ENCODE measurements around the gene SARNP. TPM values are rescaled to one million over a fixed set of nuclear protein-coding genes. Genes with fewer than 3 reads are reported as not detected.

SARNP gene
- total and polyA plus RNA-seq, 4 donors = 19.1 to 34.2 (median 25.6) TPM

DNA sequence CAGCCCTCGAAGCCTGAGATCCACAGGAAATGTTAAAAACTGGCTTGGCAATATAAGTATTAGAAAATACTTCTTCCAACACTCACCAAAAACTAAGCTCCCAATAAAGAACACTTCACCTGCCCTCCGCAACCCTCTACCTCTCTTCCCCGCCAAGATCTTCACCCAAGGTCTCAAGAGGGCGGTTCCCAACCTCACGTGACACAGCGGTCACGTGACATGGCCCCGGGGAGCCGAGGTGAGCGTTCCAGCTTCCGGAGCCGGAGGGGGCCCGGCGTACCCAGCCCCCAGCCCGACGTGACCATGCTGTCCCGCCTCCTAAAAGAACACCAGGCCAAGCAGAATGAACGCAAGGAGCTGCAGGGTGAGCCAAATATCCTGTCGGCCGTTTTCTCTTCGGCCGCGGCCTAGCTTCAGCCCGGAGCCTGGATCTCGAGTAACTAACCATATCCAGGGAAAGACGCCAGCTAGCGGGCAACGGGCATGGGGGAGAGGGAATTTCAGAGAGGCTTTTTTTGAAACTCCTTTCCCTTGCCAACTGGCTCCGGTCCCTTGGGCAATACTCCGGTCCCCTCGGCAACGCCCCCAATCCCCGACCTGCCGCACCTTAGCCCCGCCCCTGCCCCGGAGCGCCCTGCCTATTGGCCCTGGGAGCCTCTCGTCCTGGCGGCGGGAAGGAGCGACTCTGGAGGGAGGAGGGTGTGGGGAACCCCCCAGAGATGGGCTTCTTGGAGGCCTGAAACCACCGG lies 101.5 kb downstream of the SARNP start, which contains the start of gene BLOC1S1:
BLOC1S1 (plus strand) TSS at position 214 of the 749 bp plus-strand sequence; CDS start at position 220, 6 bp downstream.
- no peak for TF ChIP-seq HNF4G (IDR thresholded peaks at IDR 0.05)
- TF ChIP-seq TAF1 (conservative IDR thresholded peaks at IDR 0.05) = no peak
- TF ChIP-seq GABPA (IDR thresholded peaks at IDR 0.05 in 1 of 2, conservative IDR thresholded peaks at IDR 0.05 in 1 of 2) = peak in 1 of 2 donors; percentile 78
- TF ChIP-seq YY1 (IDR thresholded peaks at IDR 0.05) = peak; percentile 86
- TF ChIP-seq RXRA (IDR thresholded peaks at IDR 0.05) = peak; percentile 62 to 66
- TF ChIP-seq, protein P1, sequence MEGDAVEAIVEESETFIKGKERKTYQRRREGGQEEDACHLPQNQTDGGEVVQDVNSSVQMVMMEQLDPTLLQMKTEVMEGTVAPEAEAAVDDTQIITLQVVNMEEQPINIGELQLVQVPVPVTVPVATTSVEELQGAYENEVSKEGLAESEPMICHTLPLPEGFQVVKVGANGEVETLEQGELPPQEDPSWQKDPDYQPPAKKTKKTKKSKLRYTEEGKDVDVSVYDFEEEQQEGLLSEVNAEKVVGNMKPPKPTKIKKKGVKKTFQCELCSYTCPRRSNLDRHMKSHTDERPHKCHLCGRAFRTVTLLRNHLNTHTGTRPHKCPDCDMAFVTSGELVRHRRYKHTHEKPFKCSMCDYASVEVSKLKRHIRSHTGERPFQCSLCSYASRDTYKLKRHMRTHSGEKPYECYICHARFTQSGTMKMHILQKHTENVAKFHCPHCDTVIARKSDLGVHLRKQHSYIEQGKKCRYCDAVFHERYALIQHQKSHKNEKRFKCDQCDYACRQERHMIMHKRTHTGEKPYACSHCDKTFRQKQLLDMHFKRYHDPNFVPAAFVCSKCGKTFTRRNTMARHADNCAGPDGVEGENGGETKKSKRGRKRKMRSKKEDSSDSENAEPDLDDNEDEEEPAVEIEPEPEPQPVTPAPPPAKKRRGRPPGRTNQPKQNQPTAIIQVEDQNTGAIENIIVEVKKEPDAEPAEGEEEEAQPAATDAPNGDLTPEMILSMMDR (IDR thresholded peaks at IDR 0.05; ENCODE audit: low read depth, low read length, missing input control) = peak; percentile 6
- no peak for TF ChIP-seq FOXA2 (IDR thresholded peaks at IDR 0.05)
- no peak for TF ChIP-seq EGR1 (IDR thresholded peaks at IDR 0.05; ENCODE audit: low read depth in 2 of 2)
- TF ChIP-seq, protein P2, sequence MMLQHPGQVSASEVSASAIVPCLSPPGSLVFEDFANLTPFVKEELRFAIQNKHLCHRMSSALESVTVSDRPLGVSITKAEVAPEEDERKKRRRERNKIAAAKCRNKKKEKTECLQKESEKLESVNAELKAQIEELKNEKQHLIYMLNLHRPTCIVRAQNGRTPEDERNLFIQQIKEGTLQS (IDR thresholded peaks at IDR 0.05) = no peak
- TF ChIP-seq, protein P3, sequence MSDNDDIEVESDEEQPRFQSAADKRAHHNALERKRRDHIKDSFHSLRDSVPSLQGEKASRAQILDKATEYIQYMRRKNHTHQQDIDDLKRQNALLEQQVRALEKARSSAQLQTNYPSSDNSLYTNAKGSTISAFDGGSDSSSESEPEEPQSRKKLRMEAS (IDR thresholded peaks at IDR 0.05) = peak; percentile 62
- TF ChIP-seq, protein P4, sequence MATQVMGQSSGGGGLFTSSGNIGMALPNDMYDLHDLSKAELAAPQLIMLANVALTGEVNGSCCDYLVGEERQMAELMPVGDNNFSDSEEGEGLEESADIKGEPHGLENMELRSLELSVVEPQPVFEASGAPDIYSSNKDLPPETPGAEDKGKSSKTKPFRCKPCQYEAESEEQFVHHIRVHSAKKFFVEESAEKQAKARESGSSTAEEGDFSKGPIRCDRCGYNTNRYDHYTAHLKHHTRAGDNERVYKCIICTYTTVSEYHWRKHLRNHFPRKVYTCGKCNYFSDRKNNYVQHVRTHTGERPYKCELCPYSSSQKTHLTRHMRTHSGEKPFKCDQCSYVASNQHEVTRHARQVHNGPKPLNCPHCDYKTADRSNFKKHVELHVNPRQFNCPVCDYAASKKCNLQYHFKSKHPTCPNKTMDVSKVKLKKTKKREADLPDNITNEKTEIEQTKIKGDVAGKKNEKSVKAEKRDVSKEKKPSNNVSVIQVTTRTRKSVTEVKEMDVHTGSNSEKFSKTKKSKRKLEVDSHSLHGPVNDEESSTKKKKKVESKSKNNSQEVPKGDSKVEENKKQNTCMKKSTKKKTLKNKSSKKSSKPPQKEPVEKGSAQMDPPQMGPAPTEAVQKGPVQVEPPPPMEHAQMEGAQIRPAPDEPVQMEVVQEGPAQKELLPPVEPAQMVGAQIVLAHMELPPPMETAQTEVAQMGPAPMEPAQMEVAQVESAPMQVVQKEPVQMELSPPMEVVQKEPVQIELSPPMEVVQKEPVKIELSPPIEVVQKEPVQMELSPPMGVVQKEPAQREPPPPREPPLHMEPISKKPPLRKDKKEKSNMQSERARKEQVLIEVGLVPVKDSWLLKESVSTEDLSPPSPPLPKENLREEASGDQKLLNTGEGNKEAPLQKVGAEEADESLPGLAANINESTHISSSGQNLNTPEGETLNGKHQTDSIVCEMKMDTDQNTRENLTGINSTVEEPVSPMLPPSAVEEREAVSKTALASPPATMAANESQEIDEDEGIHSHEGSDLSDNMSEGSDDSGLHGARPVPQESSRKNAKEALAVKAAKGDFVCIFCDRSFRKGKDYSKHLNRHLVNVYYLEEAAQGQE (IDR thresholded peaks at IDR 0.05) = no peak
- TF ChIP-seq HNF4A (conservative IDR thresholded peaks at IDR 0.05) = peak; percentile 43 to 54
- TF ChIP-seq SP1 (IDR thresholded peaks at IDR 0.05) = peak; percentile 63
- TF ChIP-seq JUND (IDR thresholded peaks at IDR 0.05) = peak; percentile 9 to 57
- no peak for TF ChIP-seq RAD21 (IDR thresholded peaks at IDR 0.05)
- TF ChIP-seq NR2F2 (IDR thresholded peaks at IDR 0.05) = peak; percentile 73
- TF ChIP-seq FOXA1 (IDR thresholded peaks at IDR 0.05) = no peak
- TF ChIP-seq, protein P5, sequence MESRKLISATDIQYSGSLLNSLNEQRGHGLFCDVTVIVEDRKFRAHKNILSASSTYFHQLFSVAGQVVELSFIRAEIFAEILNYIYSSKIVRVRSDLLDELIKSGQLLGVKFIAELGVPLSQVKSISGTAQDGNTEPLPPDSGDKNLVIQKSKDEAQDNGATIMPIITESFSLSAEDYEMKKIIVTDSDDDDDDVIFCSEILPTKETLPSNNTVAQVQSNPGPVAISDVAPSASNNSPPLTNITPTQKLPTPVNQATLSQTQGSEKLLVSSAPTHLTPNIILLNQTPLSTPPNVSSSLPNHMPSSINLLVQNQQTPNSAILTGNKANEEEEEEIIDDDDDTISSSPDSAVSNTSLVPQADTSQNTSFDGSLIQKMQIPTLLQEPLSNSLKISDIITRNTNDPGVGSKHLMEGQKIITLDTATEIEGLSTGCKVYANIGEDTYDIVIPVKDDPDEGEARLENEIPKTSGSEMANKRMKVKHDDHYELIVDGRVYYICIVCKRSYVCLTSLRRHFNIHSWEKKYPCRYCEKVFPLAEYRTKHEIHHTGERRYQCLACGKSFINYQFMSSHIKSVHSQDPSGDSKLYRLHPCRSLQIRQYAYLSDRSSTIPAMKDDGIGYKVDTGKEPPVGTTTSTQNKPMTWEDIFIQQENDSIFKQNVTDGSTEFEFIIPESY (IDR thresholded peaks at IDR 0.05) = peak; percentile 76
- peaks cover 26 to 57% (median 46%) of the 10 kb centered on the region in 4 donors for H3K4me1 ChIP-seq (ENCODE audit: control insufficient read depth in 4 of 4, insufficient read depth in 4 of 4, low read length in 3 of 4)
- peak within 1 kb of the TSS; percentile 71 to 92 (median 84) for H3K4me3 ChIP-seq (ENCODE audit: low read depth in 1 of 3, low read length in 3 of 3)
- no peaks in the 10 kb centered on the region for H3K27me3 ChIP-seq (ENCODE audit: control insufficient read depth in 4 of 4, insufficient read depth in 4 of 4, low read length in 3 of 4)
- H3K9ac ChIP-seq (ENCODE audit: low read depth in 1 of 2, low read length in 2 of 2) = peak within 1 kb of the TSS; percentile 77 to 79
- WGBS = under 1% methylated on average over 42 of the region's 42 CpGs
- H3K27ac ChIP-seq (ENCODE audit: low read depth in 1 of 2, low read length in 2 of 2) = peak within 1 kb of the TSS; percentile 91 to 93
- H3K9me3 ChIP-seq (ENCODE audit: control insufficient read depth in 4 of 4, low read length in 3 of 4) = no peaks in the 10 kb centered on the region
- H3K36me3 ChIP-seq (ENCODE audit: control insufficient read depth in 4 of 4, insufficient read depth in 3 of 4, low read depth in 1 of 4, low read length in 3 of 4) = no peaks in the 10 kb centered on the region
- DNase-seq (ENCODE audit: low spot score) = peak; percentile 92
